ENCODE results near the gene RABL2A. TPM values are rescaled to one million over a fixed set of nuclear protein-coding genes. Genes with fewer than 3 reads are reported as not detected.
"Not testable (repeated sequence)": the region's sequence is repeated elsewhere in the genome, so short reads cannot be mapped to it uniquely, and the experiment has no call there.

RABL2A gene
- total RNA-seq, 2 donors from 2014 or later: 14.9 to 18.8 TPM

DNA sequence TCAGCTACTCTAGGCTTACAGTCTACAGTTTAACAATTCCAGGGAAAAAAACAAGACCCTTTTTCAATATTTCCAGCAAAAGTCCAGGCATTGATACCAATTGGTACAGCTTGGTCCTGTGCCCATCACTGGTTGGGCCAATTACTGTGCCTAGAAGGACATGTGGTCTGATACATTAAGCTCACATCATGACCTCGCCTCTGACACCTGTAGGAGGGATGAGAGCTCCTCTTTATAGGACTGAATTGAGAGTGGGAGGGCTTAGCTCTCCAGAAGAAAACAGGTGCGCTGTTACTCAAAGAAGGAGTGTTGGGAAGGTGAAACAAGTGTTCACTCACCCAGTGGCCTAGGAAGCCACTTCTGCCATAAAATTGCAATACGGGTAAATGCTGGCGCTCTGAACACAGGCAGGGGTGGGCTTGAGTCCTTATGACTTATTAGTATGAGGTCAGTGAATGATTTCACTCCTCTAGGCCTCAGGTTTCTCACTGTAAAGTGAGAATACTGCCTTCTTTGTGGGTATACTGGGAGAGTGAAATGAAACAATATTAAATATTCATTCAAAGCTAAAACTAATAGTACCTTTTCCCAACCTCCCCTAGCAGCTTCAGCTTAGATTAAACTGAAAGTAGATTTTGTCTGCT is 49.7 kb downstream of the RABL2A start:
- Mint-ChIP-seq H3K27ac (no peak overlapping the region), H3K36me3 (ENCODE audit: low read depth) (no peaks in the 10 kb centered on the region), H3K4me1 (no peaks in the 10 kb centered on the region), H3K4me3 (no peak overlapping the region), H3K27me3 (peaks cover 43% of the 10 kb centered on the region)
- H3K9me3 ChIP-seq (ENCODE audit: control insufficient read depth, low read length, poor library complexity, severe bottlenecking): no peaks in the 10 kb centered on the region
- ATAC-seq (no peak), DNase-seq (no peak)

GRCh38 chr2:113677330-113677729 is 50.3 kb downstream of the RABL2A start:
- Mint-ChIP-seq H3K4me1 (no peaks in the 10 kb centered on the region), H3K4me3 (no peak overlapping the region), H3K27me3 (peaks cover 43% of the 10 kb centered on the region), H3K36me3 (ENCODE audit: low read depth) (no peaks in the 10 kb centered on the region), H3K27ac (no peak overlapping the region)
- ATAC-seq (no peak), DNase-seq (no peak)
- no peaks in the 10 kb centered on the region for H3K9me3 ChIP-seq (ENCODE audit: control insufficient read depth, low read length, poor library complexity, severe bottlenecking)

DNA sequence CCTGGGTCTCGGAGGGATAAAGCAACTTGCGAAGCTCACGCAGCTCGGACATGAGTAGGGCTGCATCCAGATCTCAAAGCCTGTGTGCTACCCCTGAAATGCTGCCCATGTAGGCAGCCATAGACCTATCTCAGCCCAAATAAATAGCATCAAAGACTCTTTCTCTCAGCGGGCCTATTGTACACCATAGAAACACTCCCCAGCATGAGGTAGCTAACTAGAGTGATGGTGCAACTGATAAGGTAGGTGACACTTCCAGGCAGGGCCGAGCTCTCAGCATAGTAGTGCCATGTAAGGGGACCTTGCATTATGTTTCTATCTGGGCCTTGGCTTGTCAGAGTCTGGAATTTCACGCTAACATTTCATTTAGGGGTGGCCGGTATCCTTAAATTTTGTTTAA is 52.4 kb downstream of the RABL2A start:
- no peaks in the 10 kb centered on the region for H3K4me1 Mint-ChIP-seq
- no peak for ATAC-seq
- no peaks in the 10 kb centered on the region for H3K9me3 ChIP-seq (ENCODE audit: control insufficient read depth, low read length, poor library complexity, severe bottlenecking)
- H3K4me3 Mint-ChIP-seq: no peak overlapping the region
- DNase-seq: no peak
- peaks cover 43% of the 10 kb centered on the region for H3K27me3 Mint-ChIP-seq
- H3K27ac Mint-ChIP-seq: no peak overlapping the region
- no peaks in the 10 kb centered on the region for H3K36me3 Mint-ChIP-seq (ENCODE audit: low read depth)

DNA sequence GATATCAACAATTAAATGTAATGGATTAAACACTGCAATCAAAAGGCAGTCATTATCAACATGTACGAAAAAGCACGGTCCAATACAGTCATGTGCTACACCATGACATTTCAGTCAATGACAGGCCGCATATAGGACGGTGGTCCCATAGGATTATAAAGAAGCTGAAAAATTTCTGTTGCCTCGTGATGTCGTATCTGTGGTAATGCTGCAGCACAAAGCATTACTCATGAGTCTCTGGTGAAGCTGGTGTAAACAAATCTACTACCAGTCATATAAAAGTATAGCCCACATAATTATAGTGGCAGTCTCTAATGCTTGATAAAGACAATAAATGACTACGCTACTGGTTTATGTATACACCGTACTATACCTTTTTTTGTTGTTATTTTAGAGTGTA is 58.4 kb downstream of the RABL2A start:
- ATAC-seq: no peak

DNA sequence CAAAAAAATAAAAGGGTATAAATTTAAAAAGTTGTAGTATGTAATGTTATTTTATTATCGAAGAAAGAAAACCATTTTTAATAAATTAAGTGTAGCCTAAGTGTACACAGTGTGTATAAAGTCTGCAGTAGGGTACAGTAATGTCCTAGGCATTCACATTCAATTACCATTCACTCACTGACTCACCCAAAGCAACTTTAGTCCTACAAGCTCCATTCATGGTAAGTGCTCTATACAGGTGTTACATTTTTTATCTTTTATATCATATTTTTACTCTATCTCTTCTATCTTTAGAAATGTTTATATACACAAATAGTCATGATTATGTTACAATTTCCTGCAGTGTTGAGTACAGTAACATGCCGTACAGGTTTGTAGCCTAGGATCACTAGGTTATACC is 59.5 kb downstream of the RABL2A start:
- no peaks in the 10 kb centered on the region for H3K9me3 ChIP-seq (ENCODE audit: control insufficient read depth, low read length, poor library complexity, severe bottlenecking)
- no peak for ATAC-seq
- no peak overlapping the region for H3K4me3 Mint-ChIP-seq
- no peaks in the 10 kb centered on the region for H3K36me3 Mint-ChIP-seq (ENCODE audit: low read depth)
- H3K27ac Mint-ChIP-seq: no peak overlapping the region
- H3K4me1 Mint-ChIP-seq: no peaks in the 10 kb centered on the region
- no peak for DNase-seq
- H3K27me3 Mint-ChIP-seq: no peaks in the 10 kb centered on the region

More for the DNA sequence above, 58.4 kb downstream of the RABL2A start:
- no peaks in the 10 kb centered on the region for H3K36me3 Mint-ChIP-seq (ENCODE audit: low read depth)
- H3K4me1 Mint-ChIP-seq: no peaks in the 10 kb centered on the region
- no peaks in the 10 kb centered on the region for H3K27me3 Mint-ChIP-seq
- H3K9me3 ChIP-seq (ENCODE audit: control insufficient read depth, low read length, poor library complexity, severe bottlenecking): no peaks in the 10 kb centered on the region
- H3K27ac Mint-ChIP-seq: no peak overlapping the region
- no peak for DNase-seq
- H3K4me3 Mint-ChIP-seq: no peak overlapping the region

DNA sequence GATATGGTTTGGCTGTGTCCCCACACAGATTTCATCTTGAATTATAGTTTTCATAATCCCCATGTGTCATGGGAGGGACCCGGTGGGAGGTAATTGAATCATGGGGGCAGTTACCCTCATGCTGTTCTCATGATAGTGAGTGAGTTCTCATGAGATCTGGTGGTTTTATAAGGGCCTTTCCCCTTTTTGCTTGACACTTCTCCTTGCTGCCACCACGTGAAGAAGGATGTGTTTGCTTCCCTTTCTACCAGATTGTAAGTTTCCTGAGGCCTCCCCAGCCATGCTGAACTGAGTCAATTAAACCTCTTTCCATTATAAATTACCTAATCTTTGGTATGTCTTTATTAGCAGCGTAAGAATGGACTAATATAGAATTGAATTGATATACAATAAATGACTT is 63.8 kb downstream of the RABL2A start:
- H3K27ac Mint-ChIP-seq; DNase-seq; H3K4me3 Mint-ChIP-seq; H3K27me3 Mint-ChIP-seq; H3K9me3 ChIP-seq (ENCODE audit: control insufficient read depth, low read length, poor library complexity, severe bottlenecking); ATAC-seq; H3K36me3 Mint-ChIP-seq (ENCODE audit: low read depth): not testable (repeated sequence)
- peaks cover 19% of the 10 kb centered on the region for H3K4me1 Mint-ChIP-seq

Other genes starting within 250 kb of the RABL2A start
- 10 to 100 TPM; 33.3 to 35.6 TPM for gene ZNG1B, start 189.6 kb upstream of the RABL2A start, total RNA-seq
- gene FOXD4L1, start 128.6 kb upstream of the RABL2A start, total RNA-seq: under 1 TPM in 1 of 2 donors, not detected in 1; 0.10 TPM
- gene SLC35F5, start 129.4 kb downstream of the RABL2A start, total RNA-seq: 10 to 100 TPM; 19.5 to 28.1 TPM

Data from T-helper 17 cell (primary cell).